ENCODE measurements around the gene CSTF3. TPM values are rescaled to one million over a fixed set of nuclear protein-coding genes. Genes with fewer than 3 reads are reported as not detected.

CSTF3 gene
- total RNA-seq, 2 experiments from 2014 or later = 31.9 to 55.7 TPM

- ChIA-PET CTCF (ENCODE audit: unreplicated experiment) (no interaction called here), POLR2A (interaction anchor here (0.7 to 1.8 kb wide), 3 partner anchors 9 to 174 kb away, joined by 3 to 6 read pairs (median 3); no protein-coding TSS in a partner anchor)
- peaks cover 67% of the 10 kb centered on the region for H3K36me3 ChIP-seq (ENCODE audit: insufficient read depth, low read length)
- H2AFZ ChIP-seq (ENCODE audit: low read length) = no peak overlapping the region
- no TSS peak for BruUV-seq (replicated peaks)
- TF ChIP-seq EZH2phosphoT487 (IDR thresholded peaks at IDR 0.05; ENCODE audit: borderline replicate concordance, low read depth, low read length) = no peak
- TF ChIP-seq, protein P1, sequence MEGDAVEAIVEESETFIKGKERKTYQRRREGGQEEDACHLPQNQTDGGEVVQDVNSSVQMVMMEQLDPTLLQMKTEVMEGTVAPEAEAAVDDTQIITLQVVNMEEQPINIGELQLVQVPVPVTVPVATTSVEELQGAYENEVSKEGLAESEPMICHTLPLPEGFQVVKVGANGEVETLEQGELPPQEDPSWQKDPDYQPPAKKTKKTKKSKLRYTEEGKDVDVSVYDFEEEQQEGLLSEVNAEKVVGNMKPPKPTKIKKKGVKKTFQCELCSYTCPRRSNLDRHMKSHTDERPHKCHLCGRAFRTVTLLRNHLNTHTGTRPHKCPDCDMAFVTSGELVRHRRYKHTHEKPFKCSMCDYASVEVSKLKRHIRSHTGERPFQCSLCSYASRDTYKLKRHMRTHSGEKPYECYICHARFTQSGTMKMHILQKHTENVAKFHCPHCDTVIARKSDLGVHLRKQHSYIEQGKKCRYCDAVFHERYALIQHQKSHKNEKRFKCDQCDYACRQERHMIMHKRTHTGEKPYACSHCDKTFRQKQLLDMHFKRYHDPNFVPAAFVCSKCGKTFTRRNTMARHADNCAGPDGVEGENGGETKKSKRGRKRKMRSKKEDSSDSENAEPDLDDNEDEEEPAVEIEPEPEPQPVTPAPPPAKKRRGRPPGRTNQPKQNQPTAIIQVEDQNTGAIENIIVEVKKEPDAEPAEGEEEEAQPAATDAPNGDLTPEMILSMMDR (conservative IDR thresholded peaks at IDR 0.05; ENCODE audit: low read length) = no peak
- no peaks in the 10 kb centered on the region for H3K4me1 ChIP-seq (ENCODE audit: insufficient read depth, low read length, poor library complexity, severe bottlenecking)
- H3K9me3 ChIP-seq (ENCODE audit: low read length) = no peaks in the 10 kb centered on the region
- no peaks in the 10 kb centered on the region for H4K20me1 ChIP-seq (ENCODE audit: insufficient read depth, low read length)
- intact Hi-C loops (cut with micrococcal nuclease; ENCODE audit: unreplicated experiment) = no loop called here
- H3K4me3 ChIP-seq (ENCODE audit: low read depth, low read length, poor library complexity, severe bottlenecking) = no peak overlapping the region
- H3K4me2 ChIP-seq (ENCODE audit: low read length) = no peak overlapping the region
- H3K27ac ChIP-seq (ENCODE audit: low read depth, low read length, poor library complexity, severe bottlenecking) = no peak overlapping the region
- H3K9me2 ChIP-seq (ENCODE audit: insufficient read depth, low read length) = no peaks in the 10 kb centered on the region
- no peak for DNase-seq (ENCODE audit: low spot score)
- H3K79me2 ChIP-seq (ENCODE audit: insufficient read depth, low read depth, low read length) = no peaks in the 10 kb centered on the region
Measured at GRCh38 chr11:33068611-33069340, 92.5 kb downstream of the CSTF3 start.

DNA sequence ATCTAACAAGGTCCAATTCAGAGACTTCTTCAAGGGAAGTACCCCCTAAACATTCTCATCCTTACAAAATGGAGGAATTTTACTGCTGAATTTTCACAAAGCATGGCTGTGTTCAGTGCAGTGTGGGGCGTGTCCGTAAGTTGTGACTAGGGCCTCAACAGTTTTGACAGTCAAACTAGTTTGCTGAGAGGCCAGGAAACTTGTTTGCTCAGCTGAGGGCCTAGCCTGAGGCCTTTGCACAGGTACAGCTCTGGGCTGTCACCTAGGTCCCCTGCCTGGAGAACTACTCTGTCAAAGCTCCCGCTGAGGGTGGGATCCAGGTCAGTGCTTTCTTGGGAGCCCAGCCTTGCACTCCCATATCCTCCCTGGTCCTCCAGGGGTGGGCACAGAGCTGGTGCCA, 94.0 kb downstream of the CSTF3 start:
- TSS peak; percentile 46 for BruUV-seq (replicated peaks)
- no peaks in the 10 kb centered on the region for H3K9me3 ChIP-seq (ENCODE audit: low read length)
- H3K4me3 ChIP-seq (ENCODE audit: low read depth, low read length, poor library complexity, severe bottlenecking) = no peak overlapping the region
- H4K20me1 ChIP-seq (ENCODE audit: insufficient read depth, low read length) = no peaks in the 10 kb centered on the region
- no peak overlapping the region for H3K4me2 ChIP-seq (ENCODE audit: low read length)
- no peaks in the 10 kb centered on the region for H3K9me2 ChIP-seq (ENCODE audit: insufficient read depth, low read length)
- DNase-seq (ENCODE audit: low spot score) = no peak
- H2AFZ ChIP-seq (ENCODE audit: low read length) = no peak overlapping the region
- no peaks in the 10 kb centered on the region for H3K79me2 ChIP-seq (ENCODE audit: insufficient read depth, low read depth, low read length)
- peaks cover 66% of the 10 kb centered on the region for H3K36me3 ChIP-seq (ENCODE audit: insufficient read depth, low read length)
- intact Hi-C loops (cut with micrococcal nuclease; ENCODE audit: unreplicated experiment) = no loop called here
- H3K4me1 ChIP-seq (ENCODE audit: insufficient read depth, low read length, poor library complexity, severe bottlenecking) = no peaks in the 10 kb centered on the region
- ChIA-PET POLR2A (no interaction called here), CTCF (ENCODE audit: unreplicated experiment) (no interaction called here)
- H3K27ac ChIP-seq (ENCODE audit: low read depth, low read length, poor library complexity, severe bottlenecking) = no peak overlapping the region
- no peak for TF ChIP-seq EZH2phosphoT487 (IDR thresholded peaks at IDR 0.05; ENCODE audit: borderline replicate concordance, low read depth, low read length)
- TF ChIP-seq, protein P1 (conservative IDR thresholded peaks at IDR 0.05; ENCODE audit: low read length) = no peak

All from OCI-LY7 (cell line).